HCT116 (cell line): Measurements from ENCODE around the gene CDK2AP2. TPM values are rescaled to one million over a fixed set of nuclear protein-coding genes. Genes with fewer than 3 reads are reported as not detected.
"Not testable (repeated sequence)": the region's sequence is repeated elsewhere in the genome, so short reads cannot be mapped to it uniquely, and the experiment has no call there.

Experiments
- ATAC-seq: fragments of 200-7000 bp; cut with Tn5 transposase; 2 replicates; pipeline ENCODE4 v1.9.1; 2020; ENCODE audit warnings: mild to moderate bottlenecking, moderate library complexity
- BruUV-seq: library from RNA; stranded (reverse); fragments of 400-500 nt; replicated peaks from 2 replicates; lab custom pipeline; 2021; lab: Mats Ljungman, UMichigan
- CTCF ChIA-PET: fragments of 300-600 bp; sonication (Branson Sonifier 250); formaldehyde crosslinking; loops from one replicate; lab custom pipeline; 2021; ENCODE audit warnings: antibody characterized with exemption; lab: Charles Lee
- POLR2A ChIA-PET: fragments of 300-600, 350-600 bp; sonication (Branson Sonifier 250); formaldehyde crosslinking; loops from one replicate; lab custom pipeline; 2021; ENCODE audit warnings: antibody characterized with exemption; lab: Charles Lee
- RAD21 ChIA-PET, 2 experiments: fragments of 300-600 bp; sonication (Branson Sonifier 250); formaldehyde crosslinking; loops; one replicate each; lab custom pipeline; 2023; ENCODE audit warnings: low total read pairs in 2 of 2; ENCODE audit not compliant: uncharacterized antibody in 2 of 2, unreplicated experiment in 2 of 2, low non-redundant PET in 1 of 2; lab: Charles Lee
- DNase-seq: peaks from one replicate; pipeline ENCODE4 v3.0.0-alpha.2; 2010; ENCODE audit warnings: low read depth, low spot score
- H2AFZ ChIP-seq: fragments of 200-600 bp; shearing (Covaris generic), sonication (generic); 2 replicates; pipeline ENCODE4 v1.6.1; 2017; ENCODE audit warnings: low read depth, mixed run types, mixed read lengths, antibody characterized with exemption, low read length; ENCODE audit not compliant: poor library complexity, severe bottlenecking
- H3K27ac ChIP-seq: 2 replicates; pipeline ENCODE4 v1.5.1; 2012; ENCODE audit warnings: low read depth, low read length
- H3K27me3 ChIP-seq: fragments of 200-600 bp; sonication (generic); 2 replicates; pipeline ENCODE4 v1.6.1; 2016; ENCODE audit warnings: mixed run types, low read length, mixed read lengths; ENCODE audit not compliant: insufficient read depth
- H3K36me3 ChIP-seq, 2 experiments: fragments of 200-500 bp in 1 of 2; fragments of 200-600 bp in 1 of 2; sonication (Bioruptor generic) in 1 of 2; sonication (generic) in 1 of 2; 2 replicates each; pipeline versions ENCODE4 v1.5.1 to v1.6.1; 2014 to 2016; ENCODE audit warnings: low read length in 2 of 2, inconsistent platforms in 1 of 2, mixed read lengths in 1 of 2, mixed run types in 1 of 2; ENCODE audit not compliant: insufficient read depth in 2 of 2, control insufficient read depth in 1 of 2
- H3K4me1 ChIP-seq, 2 experiments: fragments of 200-600 bp in 1 of 2; sonication (generic) in 1 of 2; 2 replicates each; pipeline versions ENCODE4 v1.5.1 to v1.6.1; 2012 to 2017; ENCODE audit warnings: low read length in 2 of 2, inconsistent platforms in 1 of 2, mild to moderate bottlenecking in 1 of 2, mixed read lengths in 1 of 2, mixed run types in 1 of 2, moderate library complexity in 1 of 2; ENCODE audit not compliant: insufficient read depth in 2 of 2, control insufficient read depth in 1 of 2
- H3K4me2 ChIP-seq: fragments of 200-600 bp; sonication (generic); 2 replicates; pipeline ENCODE4 v1.6.1; 2017; ENCODE audit warnings: mixed run types, low read length, mixed read lengths
- H3K4me3 ChIP-seq, 2 experiments: fragments of 200-600 bp in 1 of 2; sonication (generic) in 1 of 2; replicated peaks in 1 of 2; 2 replicates each; pipeline ENCODE4 v1.5.1; 2011 to 2016; ENCODE audit warnings: low read length in 2 of 2, control low read depth in 1 of 2, low read depth in 1 of 2, mild to moderate bottlenecking in 1 of 2, mixed read lengths in 1 of 2, mixed run types in 1 of 2
- H3K79me2 ChIP-seq: fragments of 200-600 bp; sonication (generic); 2 replicates; pipeline ENCODE4 v1.6.1; 2017; ENCODE audit warnings: mild to moderate bottlenecking, mixed run types, low read length, moderate library complexity, mixed read lengths; ENCODE audit not compliant: insufficient read depth
- H3K9ac ChIP-seq: fragments of 200-600 bp; sonication (generic); 2 replicates; pipeline ENCODE4 v1.6.1; 2016; ENCODE audit warnings: low read length, mixed read lengths
- H3K9me2 ChIP-seq: fragments of 200-600 bp; sonication (generic), shearing (Covaris generic); 2 replicates; pipeline ENCODE4 v1.6.1; 2017; ENCODE audit warnings: mixed run types, mild to moderate bottlenecking, moderate library complexity; ENCODE audit not compliant: insufficient read depth
- H3K9me3 ChIP-seq, 2 experiments: fragments of 200-500 bp in 1 of 2; fragments of 200-600 bp in 1 of 2; sonication (Bioruptor generic) in 1 of 2; sonication (generic) in 1 of 2; 2 replicates each; pipeline ENCODE4 v1.6.1; 2014 to 2017; ENCODE audit warnings: low read length in 2 of 2, mixed read lengths in 2 of 2, inconsistent platforms in 1 of 2, low read depth in 1 of 2, mild to moderate bottlenecking in 1 of 2, mixed run types in 1 of 2, moderate library complexity in 1 of 2; ENCODE audit not compliant: control insufficient read depth in 1 of 2, insufficient read depth in 1 of 2
- H4K20me1 ChIP-seq: fragments of 200-600 bp; sonication (generic), shearing (Covaris generic); 2 replicates; pipeline ENCODE4 v1.6.1; 2017; ENCODE audit warnings: mixed run types, mild to moderate bottlenecking, moderate library complexity; ENCODE audit not compliant: insufficient read depth
- CBX3 ChIP-seq: IDR thresholded peaks from 2 replicates; pipeline ENCODE4 v1.6.1; 2012; ENCODE audit warnings: low read depth
- CEBPB ChIP-seq: IDR thresholded peaks from 2 replicates; pipeline ENCODE4 v1.6.1; 2012; ENCODE audit warnings: low read depth
- EGR1 ChIP-seq: IDR thresholded peaks from 2 replicates; pipeline ENCODE4 v1.6.1; 2012; ENCODE audit warnings: low read depth
- ELF1 ChIP-seq: IDR thresholded peaks from 2 replicates; pipeline ENCODE4 v1.6.1; 2012; ENCODE audit warnings: low read depth, borderline replicate concordance
- EZH2 ChIP-seq: fragments of 200-600 bp; sonication (generic); IDR thresholded peaks from 2 replicates; pipeline ENCODE4 v1.6.1; 2017; ENCODE audit warnings: antibody characterized with exemption, mixed run types
- POLR2A ChIP-seq: IDR thresholded peaks from 2 replicates; pipeline ENCODE4 v1.7.0; 2011; ENCODE audit warnings: borderline replicate concordance; ENCODE audit not compliant: insufficient read depth, insufficient read length; ENCODE audit errors: extremely low read depth
- POLR2AphosphoS5 ChIP-seq: IDR thresholded peaks from 2 replicates; pipeline ENCODE4 v1.6.1; 2011; ENCODE audit warnings: mild to moderate bottlenecking, low read depth, low read length, moderate library complexity
- SP1 ChIP-seq: IDR thresholded peaks from 2 replicates; pipeline ENCODE4 v1.6.1; 2012; ENCODE audit warnings: low read depth
- TCF7L2 ChIP-seq: IDR thresholded peaks from 2 replicates; pipeline ENCODE4 v1.7.0; 2011; ENCODE audit warnings: borderline replicate concordance, inconsistent platforms; ENCODE audit not compliant: insufficient read depth, insufficient read length; ENCODE audit errors: extremely low read depth
- ZFX ChIP-seq: fragments of 450-650 bp; IDR thresholded peaks from 2 replicates; pipeline ENCODE4 v1.6.1; 2017
- intact Hi-C: fragments of 100-400 bp; cut with micrococcal nuclease; formaldehyde crosslinking; loops from 2 replicates; pipeline ENCODE4 v1.10.0; 2022
- total RNA-seq: library from RNA; stranded (reverse); gene quantifications from one replicate; pipeline ENCODE4 v1.2.1, GENCODE V29; 2021; ENCODE audit not compliant: unreplicated experiment
- TF ChIP-seq, protein P1 (sequence below): IDR thresholded peaks from 2 replicates; pipeline ENCODE4 v1.6.1; 2011; ENCODE audit warnings: mild to moderate bottlenecking, low read length, moderate library complexity; ENCODE audit not compliant: insufficient replicate concordance; ENCODE audit errors: extremely low read depth
- TF ChIP-seq, protein P2 (sequence below): IDR thresholded peaks from 2 replicates; pipeline ENCODE4 v1.6.1; 2012
- TF ChIP-seq, protein P3 (sequence below), 3 experiments: fragments of 200-600 bp in 1 of 3; sonication (generic) in 1 of 3; IDR thresholded peaks in 2 of 3; conservative IDR thresholded peaks in 1 of 3; 2 replicates each; pipeline ENCODE4 v1.5.1; 2012 to 2017; ENCODE audit warnings: low read depth in 2 of 3, low read length in 2 of 3, antibody characterized with exemption in 1 of 3, borderline replicate concordance in 1 of 3, control low read depth in 1 of 3, mild to moderate bottlenecking in 1 of 3, mixed read lengths in 1 of 3, mixed run types in 1 of 3, moderate library complexity in 1 of 3; ENCODE audit not compliant: insufficient read depth in 1 of 3
- TF ChIP-seq, protein P4 (sequence below): IDR thresholded peaks from 2 replicates; pipeline ENCODE4 v1.6.1; 2012; ENCODE audit warnings: low read depth

The CDK2AP2 gene
- total RNA-seq, 1 experiment from 2014 or later, result 53.6 TPM

GRCh38 chr11:67551697-67552096, 43.7 kb upstream of the CDK2AP2 start:
- BruUV-seq, H2AFZ ChIP-seq, H3K4me2 ChIP-seq, H4K20me1 ChIP-seq, H3K4me3 ChIP-seq, H3K4me1 ChIP-seq, H3K9me3 ChIP-seq, H3K36me3 ChIP-seq, H3K79me2 ChIP-seq, ATAC-seq, CTCF ChIA-PET, H3K9me2 ChIP-seq, POLR2A ChIA-PET, H3K27me3 ChIP-seq, H3K27ac ChIP-seq, DNase-seq, RAD21 ChIA-PET, H3K9ac ChIP-seq, intact Hi-C loops: not testable (repeated sequence)

GRCh38 chr11:67551127-67551526, 43.2 kb upstream of the CDK2AP2 start:
- CTCF ChIA-PET, result no interaction called here
- H3K36me3 ChIP-seq, result no peaks in the 10 kb centered on the region
- H3K4me2 ChIP-seq, result no peak overlapping the region
- H3K9me2 ChIP-seq, result no peaks in the 10 kb centered on the region
- H3K4me1 ChIP-seq, result no peaks in the 10 kb centered on the region
- ATAC-seq, result no peak
- DNase-seq, result no peak
- no peaks in the 10 kb centered on the region; a peak in 1 of 4 replicates for H3K9me3 ChIP-seq
- H3K27me3 ChIP-seq, result no peaks in the 10 kb centered on the region
- no peak overlapping the region for H2AFZ ChIP-seq
- no peaks in the 10 kb centered on the region for H3K79me2 ChIP-seq
- RAD21 ChIA-PET, result no interaction called here
- H4K20me1 ChIP-seq, result no peaks in the 10 kb centered on the region
- no TSS peak for BruUV-seq
- H3K4me3 ChIP-seq, result no peak overlapping the region
- intact Hi-C loops, result no loop called here
- POLR2A ChIA-PET, result no interaction called here
- no peak overlapping the region for H3K27ac ChIP-seq
- H3K9ac ChIP-seq, result no peak overlapping the region
- TF ChIP-seq, protein P1, sequence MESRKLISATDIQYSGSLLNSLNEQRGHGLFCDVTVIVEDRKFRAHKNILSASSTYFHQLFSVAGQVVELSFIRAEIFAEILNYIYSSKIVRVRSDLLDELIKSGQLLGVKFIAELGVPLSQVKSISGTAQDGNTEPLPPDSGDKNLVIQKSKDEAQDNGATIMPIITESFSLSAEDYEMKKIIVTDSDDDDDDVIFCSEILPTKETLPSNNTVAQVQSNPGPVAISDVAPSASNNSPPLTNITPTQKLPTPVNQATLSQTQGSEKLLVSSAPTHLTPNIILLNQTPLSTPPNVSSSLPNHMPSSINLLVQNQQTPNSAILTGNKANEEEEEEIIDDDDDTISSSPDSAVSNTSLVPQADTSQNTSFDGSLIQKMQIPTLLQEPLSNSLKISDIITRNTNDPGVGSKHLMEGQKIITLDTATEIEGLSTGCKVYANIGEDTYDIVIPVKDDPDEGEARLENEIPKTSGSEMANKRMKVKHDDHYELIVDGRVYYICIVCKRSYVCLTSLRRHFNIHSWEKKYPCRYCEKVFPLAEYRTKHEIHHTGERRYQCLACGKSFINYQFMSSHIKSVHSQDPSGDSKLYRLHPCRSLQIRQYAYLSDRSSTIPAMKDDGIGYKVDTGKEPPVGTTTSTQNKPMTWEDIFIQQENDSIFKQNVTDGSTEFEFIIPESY, result no peak
- no peak for TF ChIP-seq CEBPB
- TF ChIP-seq EGR1, result no peak
- no peak for TF ChIP-seq ZFX
- no peak for TF ChIP-seq SP1
- no peak for TF ChIP-seq POLR2AphosphoS5
- TF ChIP-seq, protein P2, sequence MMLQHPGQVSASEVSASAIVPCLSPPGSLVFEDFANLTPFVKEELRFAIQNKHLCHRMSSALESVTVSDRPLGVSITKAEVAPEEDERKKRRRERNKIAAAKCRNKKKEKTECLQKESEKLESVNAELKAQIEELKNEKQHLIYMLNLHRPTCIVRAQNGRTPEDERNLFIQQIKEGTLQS, result no peak
- no peak for TF ChIP-seq TCF7L2
- no peak for TF ChIP-seq POLR2A
- TF ChIP-seq, protein P3, sequence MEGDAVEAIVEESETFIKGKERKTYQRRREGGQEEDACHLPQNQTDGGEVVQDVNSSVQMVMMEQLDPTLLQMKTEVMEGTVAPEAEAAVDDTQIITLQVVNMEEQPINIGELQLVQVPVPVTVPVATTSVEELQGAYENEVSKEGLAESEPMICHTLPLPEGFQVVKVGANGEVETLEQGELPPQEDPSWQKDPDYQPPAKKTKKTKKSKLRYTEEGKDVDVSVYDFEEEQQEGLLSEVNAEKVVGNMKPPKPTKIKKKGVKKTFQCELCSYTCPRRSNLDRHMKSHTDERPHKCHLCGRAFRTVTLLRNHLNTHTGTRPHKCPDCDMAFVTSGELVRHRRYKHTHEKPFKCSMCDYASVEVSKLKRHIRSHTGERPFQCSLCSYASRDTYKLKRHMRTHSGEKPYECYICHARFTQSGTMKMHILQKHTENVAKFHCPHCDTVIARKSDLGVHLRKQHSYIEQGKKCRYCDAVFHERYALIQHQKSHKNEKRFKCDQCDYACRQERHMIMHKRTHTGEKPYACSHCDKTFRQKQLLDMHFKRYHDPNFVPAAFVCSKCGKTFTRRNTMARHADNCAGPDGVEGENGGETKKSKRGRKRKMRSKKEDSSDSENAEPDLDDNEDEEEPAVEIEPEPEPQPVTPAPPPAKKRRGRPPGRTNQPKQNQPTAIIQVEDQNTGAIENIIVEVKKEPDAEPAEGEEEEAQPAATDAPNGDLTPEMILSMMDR (IDR thresholded peaks at IDR 0.05 in 2 of 3, conservative IDR thresholded peaks at IDR 0.05 in 1 of 3; ENCODE audit: borderline replicate concordance in 1 of 3, insufficient read depth in 1 of 3, low read depth in 2 of 3, low read length in 2 of 3), result no peak
- TF ChIP-seq, protein P4, sequence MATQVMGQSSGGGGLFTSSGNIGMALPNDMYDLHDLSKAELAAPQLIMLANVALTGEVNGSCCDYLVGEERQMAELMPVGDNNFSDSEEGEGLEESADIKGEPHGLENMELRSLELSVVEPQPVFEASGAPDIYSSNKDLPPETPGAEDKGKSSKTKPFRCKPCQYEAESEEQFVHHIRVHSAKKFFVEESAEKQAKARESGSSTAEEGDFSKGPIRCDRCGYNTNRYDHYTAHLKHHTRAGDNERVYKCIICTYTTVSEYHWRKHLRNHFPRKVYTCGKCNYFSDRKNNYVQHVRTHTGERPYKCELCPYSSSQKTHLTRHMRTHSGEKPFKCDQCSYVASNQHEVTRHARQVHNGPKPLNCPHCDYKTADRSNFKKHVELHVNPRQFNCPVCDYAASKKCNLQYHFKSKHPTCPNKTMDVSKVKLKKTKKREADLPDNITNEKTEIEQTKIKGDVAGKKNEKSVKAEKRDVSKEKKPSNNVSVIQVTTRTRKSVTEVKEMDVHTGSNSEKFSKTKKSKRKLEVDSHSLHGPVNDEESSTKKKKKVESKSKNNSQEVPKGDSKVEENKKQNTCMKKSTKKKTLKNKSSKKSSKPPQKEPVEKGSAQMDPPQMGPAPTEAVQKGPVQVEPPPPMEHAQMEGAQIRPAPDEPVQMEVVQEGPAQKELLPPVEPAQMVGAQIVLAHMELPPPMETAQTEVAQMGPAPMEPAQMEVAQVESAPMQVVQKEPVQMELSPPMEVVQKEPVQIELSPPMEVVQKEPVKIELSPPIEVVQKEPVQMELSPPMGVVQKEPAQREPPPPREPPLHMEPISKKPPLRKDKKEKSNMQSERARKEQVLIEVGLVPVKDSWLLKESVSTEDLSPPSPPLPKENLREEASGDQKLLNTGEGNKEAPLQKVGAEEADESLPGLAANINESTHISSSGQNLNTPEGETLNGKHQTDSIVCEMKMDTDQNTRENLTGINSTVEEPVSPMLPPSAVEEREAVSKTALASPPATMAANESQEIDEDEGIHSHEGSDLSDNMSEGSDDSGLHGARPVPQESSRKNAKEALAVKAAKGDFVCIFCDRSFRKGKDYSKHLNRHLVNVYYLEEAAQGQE, result no peak
- TF ChIP-seq EZH2, result no peak
- TF ChIP-seq CBX3, result no peak
- no peak for TF ChIP-seq ELF1
